T47D (cell line): ENCODE results near the gene ZNF511.

ENCODE experiments used
- DNase-seq, 2 experiments: peaks; one replicate each; pipeline versions ENCODE4 v3.0.0 to v3.0.0-alpha.2; 2011 to 2012; ENCODE audit warnings: low read depth in 1 of 2, low spot score in 1 of 2
- JUND ChIP-seq: IDR thresholded peaks from 2 replicates; pipeline ENCODE4 v1.6.1; 2012; ENCODE audit warnings: low read depth
- in situ Hi-C: cut with HindIII; loops from 2 replicates; pipeline ENCODE4 v1.10.0; 2016; ENCODE audit warnings: low sequenced_read_pairs, low pct_unique_long_range_greater_than_20kb

Gene ZNF511

GRCh38 chr10:133277277-133277992, 31.3 kb upstream of the ZNF511 start:
- in situ Hi-C loops = no loop called here
- TF ChIP-seq JUND = no peak
- no peak for DNase-seq

- in situ Hi-C loops = no loop called here
- DNase-seq = peak in 1 of 2 experiments; percentile 30
- TF ChIP-seq JUND = no peak
Observed at GRCh38 chr10:133277993-133278576, 30.6 kb upstream of the ZNF511 start.

GRCh38 chr10:133278577-133279265, 30.0 kb upstream of the ZNF511 start:
- in situ Hi-C loops = no loop called here
- TF ChIP-seq JUND = no peak
- peak; percentile 42 to 52 for DNase-seq

- in situ Hi-C loops = no loop called here
- TF ChIP-seq JUND = no peak
- DNase-seq = no peak
Observed at GRCh38 chr10:133279326-133280226, 29.1 kb upstream of the ZNF511 start.

- DNase-seq = no peak
- no peak for TF ChIP-seq JUND
- in situ Hi-C loops = no loop called here
Observed at GRCh38 chr10:133280391-133281059, 28.2 kb upstream of the ZNF511 start.

GRCh38 chr10:133281084-133281483, 27.6 kb upstream of the ZNF511 start:
- in situ Hi-C loops = no loop called here
- DNase-seq = no peak
- no peak for TF ChIP-seq JUND

GRCh38 chr10:133281628-133282372, 26.9 kb upstream of the ZNF511 start:
- in situ Hi-C loops = no loop called here
- DNase-seq = no peak
- no peak for TF ChIP-seq JUND

- TF ChIP-seq JUND = no peak
- in situ Hi-C loops = no loop called here
- no peak for DNase-seq
Observed at GRCh38 chr10:133282846-133283390, 25.8 kb upstream of the ZNF511 start.

GRCh38 chr10:133283931-133284330, 24.8 kb upstream of the ZNF511 start:
- in situ Hi-C loops = no loop called here
- TF ChIP-seq JUND = no peak
- DNase-seq = no peak

GRCh38 chr10:133285217-133285616, 23.5 kb upstream of the ZNF511 start:
- DNase-seq = no peak
- no peak for TF ChIP-seq JUND
- in situ Hi-C loops = no loop called here

GRCh38 chr10:133286366-133286765, 22.3 kb upstream of the ZNF511 start:
- DNase-seq = no peak
- in situ Hi-C loops = no loop called here
- no peak for TF ChIP-seq JUND
